Keratinocyte (primary cell): ENCODE measurements around the gene ZNF668.

Source experiments
- EZH2 ChIP-seq: IDR thresholded peaks from one replicate; pipeline ENCODE4 v1.6.1; 2012; ENCODE audit warnings: inconsistent platforms, mild to moderate bottlenecking, low read length, moderate library complexity
- TF ChIP-seq, protein P1 (sequence below), 3 experiments: IDR thresholded peaks in 1 of 3; conservative IDR thresholded peaks in 1 of 3; optimal IDR thresholded peaks in 1 of 3; 2 replicates in 2 of 3; 3 replicates in 1 of 3; pipeline versions ENCODE3 to v1.5.1; 2011; ENCODE audit warnings: low read length in 3 of 3, mild to moderate bottlenecking in 3 of 3, moderate library complexity in 2 of 3, control low read depth in 1 of 3, inconsistent platforms in 1 of 3; ENCODE audit not compliant: insufficient read depth in 2 of 3; ENCODE audit errors: extremely low read depth in 1 of 3

DNA sequence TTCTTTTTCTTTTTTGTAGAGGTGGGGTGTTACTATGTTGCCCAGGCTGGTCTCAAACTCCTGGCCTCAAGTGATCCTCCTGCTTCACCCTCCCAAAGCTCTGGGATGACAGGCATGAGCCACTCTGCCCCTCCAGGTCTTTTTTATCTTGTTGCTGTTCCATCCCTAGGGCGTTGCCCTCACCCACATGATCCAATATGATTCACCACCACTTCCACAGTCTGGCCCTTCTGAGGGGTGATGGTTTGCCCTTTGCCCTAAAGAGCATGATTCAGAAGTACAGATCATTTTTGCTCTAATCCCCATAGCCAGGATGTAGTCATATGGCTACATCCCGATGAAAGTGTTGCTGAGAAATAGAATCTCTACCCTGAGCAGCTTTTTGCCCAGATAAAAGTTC is 21.9 kb downstream of the ZNF668 start:
- TF ChIP-seq, protein P1, sequence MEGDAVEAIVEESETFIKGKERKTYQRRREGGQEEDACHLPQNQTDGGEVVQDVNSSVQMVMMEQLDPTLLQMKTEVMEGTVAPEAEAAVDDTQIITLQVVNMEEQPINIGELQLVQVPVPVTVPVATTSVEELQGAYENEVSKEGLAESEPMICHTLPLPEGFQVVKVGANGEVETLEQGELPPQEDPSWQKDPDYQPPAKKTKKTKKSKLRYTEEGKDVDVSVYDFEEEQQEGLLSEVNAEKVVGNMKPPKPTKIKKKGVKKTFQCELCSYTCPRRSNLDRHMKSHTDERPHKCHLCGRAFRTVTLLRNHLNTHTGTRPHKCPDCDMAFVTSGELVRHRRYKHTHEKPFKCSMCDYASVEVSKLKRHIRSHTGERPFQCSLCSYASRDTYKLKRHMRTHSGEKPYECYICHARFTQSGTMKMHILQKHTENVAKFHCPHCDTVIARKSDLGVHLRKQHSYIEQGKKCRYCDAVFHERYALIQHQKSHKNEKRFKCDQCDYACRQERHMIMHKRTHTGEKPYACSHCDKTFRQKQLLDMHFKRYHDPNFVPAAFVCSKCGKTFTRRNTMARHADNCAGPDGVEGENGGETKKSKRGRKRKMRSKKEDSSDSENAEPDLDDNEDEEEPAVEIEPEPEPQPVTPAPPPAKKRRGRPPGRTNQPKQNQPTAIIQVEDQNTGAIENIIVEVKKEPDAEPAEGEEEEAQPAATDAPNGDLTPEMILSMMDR (optimal IDR thresholded peaks at IDR 0.05 in 1 of 3, IDR thresholded peaks at IDR 0.05 in 1 of 3, conservative IDR thresholded peaks at IDR 0.05 in 1 of 3; ENCODE audit: extremely low read depth in 1 of 3, insufficient read depth in 2 of 3, low read length in 3 of 3) = no peak
- TF ChIP-seq EZH2 = no peak
